ENCODE measurements around the gene PPP1R15B. TPM values are rescaled to one million over a fixed set of nuclear protein-coding genes. Genes with fewer than 3 reads are reported as not detected.

PPP1R15B gene
- total RNA-seq, 1 experiment from 2014 or later = 22.6 TPM

DNA sequence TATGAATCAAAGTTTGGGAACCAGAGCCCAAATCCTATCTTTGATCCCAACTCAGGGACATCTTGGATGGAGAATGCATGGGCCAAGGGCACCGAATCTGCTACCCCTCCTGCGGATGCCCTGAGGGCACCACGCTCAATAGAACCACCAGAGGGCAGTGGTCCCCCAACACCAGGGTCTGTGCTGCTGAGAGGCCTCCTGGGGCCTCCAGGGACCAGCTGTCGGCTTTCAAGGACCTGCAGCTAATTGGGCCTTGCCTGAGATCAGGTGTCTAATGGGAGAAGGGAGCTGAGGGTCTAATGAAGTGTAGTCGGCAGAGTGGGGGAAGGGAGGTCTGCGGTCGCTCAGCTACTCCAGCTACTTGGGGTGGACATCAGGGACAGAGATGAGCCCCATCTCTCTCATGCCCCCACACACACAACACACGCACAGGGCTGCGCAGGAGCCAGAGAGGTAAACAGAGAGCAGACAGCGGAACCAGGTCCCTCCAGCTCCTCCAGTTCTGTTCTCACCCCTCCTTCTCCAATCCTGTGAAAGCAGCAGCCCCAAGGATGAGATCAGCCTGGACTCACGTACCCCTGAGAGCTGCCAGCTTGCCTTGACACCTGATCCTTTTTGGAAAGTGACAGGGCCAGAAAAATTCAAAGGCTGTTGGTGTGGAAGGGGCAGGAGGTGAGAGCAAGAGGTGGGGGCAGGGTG lies 34.9 kb upstream of the PPP1R15B start:
- peak; percentile 45 for DNase-seq (ENCODE audit: low read depth)
- in situ Hi-C loops (cut with HindIII; ENCODE audit: low pct_unique_long_range_greater_than_20kb, low sequenced_read_pairs) = no loop called here

GRCh38 chr1:204445860-204446412 lies 34.3 kb upstream of the PPP1R15B start:
- in situ Hi-C loops (cut with HindIII; ENCODE audit: low pct_unique_long_range_greater_than_20kb, low sequenced_read_pairs) = no loop called here
- DNase-seq (ENCODE audit: low read depth) = no peak

GRCh38 chr1:204443871-204444581 lies 32.4 kb upstream of the PPP1R15B start:
- DNase-seq (ENCODE audit: low read depth) = no peak
- in situ Hi-C loops (cut with HindIII; ENCODE audit: low pct_unique_long_range_greater_than_20kb, low sequenced_read_pairs) = no loop called here

DNA sequence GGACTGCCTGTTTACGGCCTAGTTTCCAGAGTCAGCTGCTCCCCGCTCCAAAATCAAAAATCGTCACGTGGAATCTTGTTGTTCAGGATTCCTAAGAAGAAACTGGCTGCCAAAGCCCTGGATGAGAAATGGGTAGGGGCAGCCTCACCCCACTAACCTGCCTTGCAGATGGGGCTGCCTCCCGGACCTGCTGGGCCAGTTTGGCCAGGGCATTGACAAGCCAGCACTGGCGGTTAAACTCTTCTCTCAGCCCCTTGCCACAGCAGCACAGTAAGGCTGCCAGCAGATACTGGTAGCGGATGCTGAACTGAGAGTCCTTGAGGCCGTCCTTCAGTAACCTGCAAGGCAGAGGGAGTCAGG lies 31.6 kb upstream of the PPP1R15B start:
- in situ Hi-C loops (cut with HindIII; ENCODE audit: low pct_unique_long_range_greater_than_20kb, low sequenced_read_pairs) = no loop called here
- DNase-seq (ENCODE audit: low read depth) = no peak

GRCh38 chr1:204442376-204443259 lies 31.0 kb upstream of the PPP1R15B start:
- in situ Hi-C loops (cut with HindIII; ENCODE audit: low pct_unique_long_range_greater_than_20kb, low sequenced_read_pairs) = no loop called here
- DNase-seq (ENCODE audit: low read depth) = no peak

- in situ Hi-C loops (cut with HindIII; ENCODE audit: low pct_unique_long_range_greater_than_20kb, low sequenced_read_pairs) = no loop called here
- no peak for DNase-seq (ENCODE audit: low read depth)
Observed at GRCh38 chr1:204441558-204441957, 29.9 kb upstream of the PPP1R15B start.

- no peak for DNase-seq (ENCODE audit: low read depth)
- in situ Hi-C loops (cut with HindIII; ENCODE audit: low pct_unique_long_range_greater_than_20kb, low sequenced_read_pairs) = no loop called here
Observed at GRCh38 chr1:204439621-204440375, 28.2 kb upstream of the PPP1R15B start.

GRCh38 chr1:204438628-204439027 lies 27.0 kb upstream of the PPP1R15B start:
- peak; percentile 67 for DNase-seq (ENCODE audit: low read depth)

GRCh38 chr1:204437796-204438570 lies 26.4 kb upstream of the PPP1R15B start:
- in situ Hi-C loops (cut with HindIII; ENCODE audit: low pct_unique_long_range_greater_than_20kb, low sequenced_read_pairs) = no loop called here
- DNase-seq (ENCODE audit: low read depth) = no peak

More at GRCh38 chr1:204438628-204439027, 27.0 kb upstream of the PPP1R15B start:
- in situ Hi-C loops (cut with HindIII; ENCODE audit: low pct_unique_long_range_greater_than_20kb, low sequenced_read_pairs) = no loop called here

GRCh38 chr1:204435872-204436271 lies 24.3 kb upstream of the PPP1R15B start:
- no peak for DNase-seq (ENCODE audit: low read depth)
- in situ Hi-C loops (cut with HindIII; ENCODE audit: low pct_unique_long_range_greater_than_20kb, low sequenced_read_pairs) = no loop called here

DNA sequence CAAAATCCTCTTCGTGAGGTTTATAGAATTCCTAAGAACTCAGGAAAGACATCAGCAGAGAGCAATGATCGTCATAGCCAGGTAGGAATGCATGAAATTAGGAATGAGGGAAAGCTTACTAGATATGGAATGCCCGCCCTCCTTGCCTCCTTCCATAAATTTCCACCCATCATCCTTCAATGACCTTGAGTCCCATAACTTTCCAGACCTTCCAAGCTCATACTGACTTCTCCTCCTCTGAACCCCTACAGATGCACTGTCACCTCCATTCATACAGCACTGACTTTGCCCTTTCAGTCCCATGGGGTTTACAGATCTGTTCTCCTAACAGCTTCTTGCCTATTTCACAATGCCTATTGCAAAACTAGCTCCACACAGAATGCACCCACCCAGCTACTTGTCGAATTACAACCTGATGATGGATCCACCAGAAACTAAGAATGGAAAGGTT lies 23.8 kb upstream of the PPP1R15B start:
- in situ Hi-C loops (cut with HindIII; ENCODE audit: low pct_unique_long_range_greater_than_20kb, low sequenced_read_pairs) = no loop called here
- no peak for DNase-seq (ENCODE audit: low read depth)

GRCh38 chr1:204434116-204434755 lies 22.6 kb upstream of the PPP1R15B start:
- no peak for DNase-seq (ENCODE audit: low read depth)
- in situ Hi-C loops (cut with HindIII; ENCODE audit: low pct_unique_long_range_greater_than_20kb, low sequenced_read_pairs) = no loop called here

GRCh38 chr1:204432708-204433107 lies 21.1 kb upstream of the PPP1R15B start:
- in situ Hi-C loops (cut with HindIII; ENCODE audit: low pct_unique_long_range_greater_than_20kb, low sequenced_read_pairs) = no loop called here
- no peak for DNase-seq (ENCODE audit: low read depth)

DNA sequence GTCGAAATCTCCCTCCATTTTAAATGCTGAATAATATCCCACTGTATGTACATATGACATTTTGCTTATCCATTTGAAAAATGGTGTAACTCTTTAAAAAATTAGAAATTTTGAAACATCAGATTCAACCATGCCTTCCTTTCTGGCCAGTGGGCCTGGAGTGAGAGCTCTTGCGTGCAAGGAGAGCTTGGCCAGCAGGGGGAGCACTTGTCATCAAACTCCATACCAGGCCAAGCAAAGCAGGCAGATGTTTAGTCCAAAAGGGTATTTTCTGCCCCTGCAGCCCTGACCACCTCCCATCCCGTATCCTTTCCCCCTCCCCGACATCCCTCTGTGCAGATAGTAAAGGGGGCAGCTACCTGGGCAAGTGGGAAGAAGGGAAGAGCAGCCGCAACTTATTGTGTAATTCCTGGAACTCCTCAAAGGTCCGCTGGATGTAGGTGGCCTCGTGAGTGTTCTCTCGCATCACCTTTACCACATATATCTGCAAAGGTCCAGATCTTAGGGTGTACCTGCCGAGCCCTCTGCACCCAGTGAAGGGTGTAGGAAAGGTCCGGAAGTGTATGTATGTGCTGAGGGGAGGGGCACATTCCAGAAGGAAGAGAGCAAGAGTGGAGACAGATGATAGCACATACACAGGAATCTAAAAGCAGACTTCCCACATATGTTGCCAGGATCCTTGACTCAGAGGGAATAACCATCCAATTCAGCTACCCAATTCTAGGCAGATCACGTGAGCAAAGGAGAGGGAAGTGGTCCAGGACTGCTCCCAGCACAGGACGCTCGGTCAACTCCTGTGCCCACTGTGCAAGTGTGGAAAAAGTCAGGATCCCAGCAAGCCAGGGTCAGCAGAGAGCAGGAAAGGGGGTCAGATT lies 19.9 kb upstream of the PPP1R15B start:
- peak; percentile 54 for DNase-seq (ENCODE audit: low read depth)

DNA sequence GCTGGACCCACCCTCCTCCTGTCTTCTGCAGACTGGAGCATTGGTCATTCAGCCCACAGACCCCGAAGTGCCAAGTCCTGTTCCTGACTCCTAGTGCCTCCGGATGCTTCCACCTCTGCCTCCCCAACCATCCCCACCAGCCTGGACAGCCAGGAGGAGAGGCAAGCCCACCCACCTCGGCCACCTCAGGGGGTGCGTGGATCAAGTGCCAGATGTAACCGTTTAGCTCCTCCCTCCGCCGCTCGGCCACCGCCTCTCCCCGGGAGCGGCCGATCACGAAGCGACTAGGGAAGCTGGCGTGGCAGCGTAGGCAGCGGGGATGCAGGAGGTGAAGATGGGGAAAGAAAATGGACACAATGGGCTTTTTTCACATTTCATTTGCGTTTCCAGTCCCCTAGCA lies 18.1 kb upstream of the PPP1R15B start:
- no peak for DNase-seq (ENCODE audit: low read depth)
- in situ Hi-C loops (cut with HindIII; ENCODE audit: low pct_unique_long_range_greater_than_20kb, low sequenced_read_pairs) = no loop called here

More for the DNA sequence above, 19.9 kb upstream of the PPP1R15B start:
- in situ Hi-C loops (cut with HindIII; ENCODE audit: low pct_unique_long_range_greater_than_20kb, low sequenced_read_pairs) = no loop called here
